Measurements from ENCODE around the gene DBT.

DNA sequence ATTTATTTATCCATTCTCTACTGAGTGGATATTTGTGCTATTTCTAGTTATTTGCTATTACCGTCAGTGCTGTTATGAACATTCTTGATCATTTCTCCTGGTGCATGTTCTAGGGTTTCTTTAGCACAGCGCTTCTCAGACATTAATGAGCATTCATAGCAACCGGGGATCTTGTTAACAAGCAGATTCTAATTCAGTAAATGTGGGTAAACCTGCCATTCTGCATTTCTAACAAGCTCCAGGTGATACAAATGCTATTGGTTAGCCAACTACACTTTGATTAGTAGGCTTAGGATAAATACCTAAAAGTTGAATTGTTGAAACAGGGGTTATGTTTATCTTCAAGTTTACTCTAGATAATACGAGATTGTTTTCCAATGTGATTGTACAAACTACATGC lies 3.3 kb upstream of the DBT start:
- TF ChIP-seq, protein P1, sequence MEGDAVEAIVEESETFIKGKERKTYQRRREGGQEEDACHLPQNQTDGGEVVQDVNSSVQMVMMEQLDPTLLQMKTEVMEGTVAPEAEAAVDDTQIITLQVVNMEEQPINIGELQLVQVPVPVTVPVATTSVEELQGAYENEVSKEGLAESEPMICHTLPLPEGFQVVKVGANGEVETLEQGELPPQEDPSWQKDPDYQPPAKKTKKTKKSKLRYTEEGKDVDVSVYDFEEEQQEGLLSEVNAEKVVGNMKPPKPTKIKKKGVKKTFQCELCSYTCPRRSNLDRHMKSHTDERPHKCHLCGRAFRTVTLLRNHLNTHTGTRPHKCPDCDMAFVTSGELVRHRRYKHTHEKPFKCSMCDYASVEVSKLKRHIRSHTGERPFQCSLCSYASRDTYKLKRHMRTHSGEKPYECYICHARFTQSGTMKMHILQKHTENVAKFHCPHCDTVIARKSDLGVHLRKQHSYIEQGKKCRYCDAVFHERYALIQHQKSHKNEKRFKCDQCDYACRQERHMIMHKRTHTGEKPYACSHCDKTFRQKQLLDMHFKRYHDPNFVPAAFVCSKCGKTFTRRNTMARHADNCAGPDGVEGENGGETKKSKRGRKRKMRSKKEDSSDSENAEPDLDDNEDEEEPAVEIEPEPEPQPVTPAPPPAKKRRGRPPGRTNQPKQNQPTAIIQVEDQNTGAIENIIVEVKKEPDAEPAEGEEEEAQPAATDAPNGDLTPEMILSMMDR (conservative IDR thresholded peaks at IDR 0.05), result no peak
- TF ChIP-seq ZFX (IDR thresholded peaks at IDR 0.05), result no peak
